Testis (tissue), 3 donors: ENCODE data around the gene LRRC1. TPM values are rescaled to one million over a fixed set of nuclear protein-coding genes. Genes with fewer than 3 reads are reported as not detected.

Experiments used
- DNase-seq: peaks from one replicate; pipeline ENCODE4 v3.0.0-alpha.2; 2019
- H3K27ac ChIP-seq, 2 donors: fragments of 200-600 bp; sonication (generic); one replicate each; pipeline ENCODE4 v1.5.1; 2019
- H3K27me3 ChIP-seq: fragments of 200-600 bp; sonication (generic); one replicate; pipeline ENCODE4 v1.5.1; 2019
- H3K36me3 ChIP-seq: fragments of 200-600 bp; sonication (generic); one replicate; pipeline ENCODE4 v1.5.1; 2017; ENCODE audit warnings: low read depth; ENCODE audit errors: missing control alignments
- H3K4me1 ChIP-seq: fragments of 200-600 bp; sonication (generic); one replicate; pipeline ENCODE4 v1.5.1; 2019
- H3K4me3 ChIP-seq, 2 donors: fragments of 200-600 bp; sonication (generic); one replicate each; pipeline ENCODE4 v1.5.1; 2017 to 2019
- H3K9me3 ChIP-seq: fragments of 200-600 bp; sonication (generic); one replicate; pipeline ENCODE4 v1.5.1; 2017
- POLR2A ChIP-seq: fragments of 450-650 bp; IDR thresholded peaks from one replicate; pipeline ENCODE4 v1.6.1; 2017; ENCODE audit warnings: antibody characterized with exemption, mild to moderate bottlenecking, moderate library complexity
- WGBS, 2 donors: methylation state at CpG; one replicate each; pipeline ENCODE4 v1.1.5; 2018; 5-methylcytosine and 5-hydroxymethylcytosine counted together
- intact Hi-C: fragments of 100-400 bp; cut with DNase I; formaldehyde crosslinking; loops from one replicate; pipeline ENCODE4 v1.15.1; 2023; ENCODE audit warnings: low total_unique reads
- polyA plus RNA-seq: library from polyadenylated mRNA; stranded (reverse); fragments of 350-450 nt; fragmentation: Illumina TruSeq; extraction: RNeasy Lipid Tissue Mini Kit (QIAGEN cat#74804); gene quantifications from one replicate; pipeline ENCODE4 v1.2.3, GENCODE V29; 2014; ENCODE audit warnings: low read depth, low replicate concordance; ENCODE audit not compliant: insufficient read depth
- total RNA-seq, 2 donors: library from RNA; depleted of rRNA; stranded (reverse); fragments of >200 nt; gene quantifications; one replicate each; pipeline ENCODE4 v1.2.3, GENCODE V29; 2016
- TF ChIP-seq, protein P1 (sequence below), 3 experiments: fragments of 450-650 bp in 2 of 3; fragments of 200-600 bp in 1 of 3; sonication (generic) in 1 of 3; IDR thresholded peaks; one replicate each; pipeline ENCODE4 v1.5.1; 2016 to 2019; ENCODE audit warnings: antibody characterized with exemption in 3 of 3, mild to moderate bottlenecking in 2 of 3, moderate library complexity in 1 of 3

Gene LRRC1
- total and polyA plus RNA-seq, 3 donors from 2014 or later: 29.5 to 36.5 (median 34.1) TPM

DNA sequence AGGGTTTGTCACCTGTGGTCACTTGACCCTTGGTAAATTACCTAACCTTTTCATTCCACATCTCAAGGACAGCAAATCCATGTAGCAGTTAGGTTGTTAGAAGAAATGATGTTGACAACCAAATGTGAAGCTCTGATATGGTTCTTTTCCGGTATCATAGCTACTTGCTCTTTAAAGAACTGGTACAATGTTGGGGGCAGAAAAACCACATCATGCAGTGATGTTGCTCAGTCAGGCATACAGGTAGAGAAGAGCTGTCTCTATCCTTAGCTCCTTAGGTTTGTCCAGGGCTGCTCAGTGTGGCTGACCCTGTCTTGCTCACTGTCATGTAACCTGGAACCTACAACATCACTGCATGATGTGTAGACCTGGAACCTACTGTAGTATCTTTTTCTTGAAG lies 135.5 kb downstream of the LRRC1 start:
- Histone ChIP-seq H3K9me3 (no peaks in the 10 kb centered on the region), H3K27me3 (no peaks in the 10 kb centered on the region), H3K27ac (no peak overlapping the region), H3K4me1 (no peaks in the 10 kb centered on the region), H3K36me3 (no peaks in the 10 kb centered on the region), H3K4me3 (no peak overlapping the region)
- intact Hi-C loops: no loop called here
- 62 to 93% methylated on average over 1 of the region's 1 CpG for WGBS, 2 donors
- DNase-seq: no peak
- no peak for TF ChIP-seq POLR2A
- TF ChIP-seq, protein P1, sequence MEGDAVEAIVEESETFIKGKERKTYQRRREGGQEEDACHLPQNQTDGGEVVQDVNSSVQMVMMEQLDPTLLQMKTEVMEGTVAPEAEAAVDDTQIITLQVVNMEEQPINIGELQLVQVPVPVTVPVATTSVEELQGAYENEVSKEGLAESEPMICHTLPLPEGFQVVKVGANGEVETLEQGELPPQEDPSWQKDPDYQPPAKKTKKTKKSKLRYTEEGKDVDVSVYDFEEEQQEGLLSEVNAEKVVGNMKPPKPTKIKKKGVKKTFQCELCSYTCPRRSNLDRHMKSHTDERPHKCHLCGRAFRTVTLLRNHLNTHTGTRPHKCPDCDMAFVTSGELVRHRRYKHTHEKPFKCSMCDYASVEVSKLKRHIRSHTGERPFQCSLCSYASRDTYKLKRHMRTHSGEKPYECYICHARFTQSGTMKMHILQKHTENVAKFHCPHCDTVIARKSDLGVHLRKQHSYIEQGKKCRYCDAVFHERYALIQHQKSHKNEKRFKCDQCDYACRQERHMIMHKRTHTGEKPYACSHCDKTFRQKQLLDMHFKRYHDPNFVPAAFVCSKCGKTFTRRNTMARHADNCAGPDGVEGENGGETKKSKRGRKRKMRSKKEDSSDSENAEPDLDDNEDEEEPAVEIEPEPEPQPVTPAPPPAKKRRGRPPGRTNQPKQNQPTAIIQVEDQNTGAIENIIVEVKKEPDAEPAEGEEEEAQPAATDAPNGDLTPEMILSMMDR (IDR thresholded peaks at IDR 0.05): no peak

- H3K27ac ChIP-seq: no peak overlapping the region
These were observed 136.3 kb downstream of the LRRC1 start for GRCh38 chr6:53931086-53931485.

GRCh38 chr6:53932516-53932915 lies 137.7 kb downstream of the LRRC1 start:
- Histone ChIP-seq H3K27ac (no peak overlapping the region), H3K36me3 (no peaks in the 10 kb centered on the region), H3K4me3 (no peak overlapping the region), H3K27me3 (no peaks in the 10 kb centered on the region), H3K4me1 (no peaks in the 10 kb centered on the region), H3K9me3 (no peaks in the 10 kb centered on the region)
- TF ChIP-seq, protein P1 (IDR thresholded peaks at IDR 0.05): no peak
- WGBS, 2 donors: 69 to 91% methylated on average over 2 of the region's 2 CpGs
- no peak for DNase-seq
- intact Hi-C loops: no loop called here

More at GRCh38 chr6:53931086-53931485, 136.3 kb downstream of the LRRC1 start:
- no peak for DNase-seq
- Histone ChIP-seq H3K4me1 (no peaks in the 10 kb centered on the region), H3K9me3 (no peaks in the 10 kb centered on the region), H3K27me3 (no peaks in the 10 kb centered on the region), H3K4me3 (no peak overlapping the region), H3K36me3 (no peaks in the 10 kb centered on the region)
- intact Hi-C loops: no loop called here
- TF ChIP-seq, protein P1 (IDR thresholded peaks at IDR 0.05): no peak
- TF ChIP-seq POLR2A: no peak
- WGBS, 2 donors: 87 to 93% methylated on average over 3 of the region's 3 CpGs

DNA sequence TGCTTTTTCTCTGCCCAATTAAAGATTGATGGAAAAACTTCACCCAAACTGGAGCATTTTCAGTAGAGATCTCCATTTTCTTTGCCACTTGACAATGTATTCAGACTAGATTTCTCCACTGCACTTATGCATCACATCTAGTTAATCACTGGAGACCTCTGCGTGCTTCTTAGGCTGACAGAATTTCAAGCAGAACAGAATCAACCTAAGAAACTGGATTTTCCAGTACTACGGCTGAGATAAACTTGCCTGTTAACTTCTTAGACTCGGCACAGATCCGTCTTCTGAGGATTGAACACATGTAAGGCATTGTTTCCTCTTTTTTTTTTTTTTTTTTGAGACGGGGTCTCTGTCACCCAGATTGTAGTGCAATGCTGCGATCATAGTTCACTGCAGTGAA lies 139.2 kb downstream of the LRRC1 start:
- TF ChIP-seq, protein P1 (IDR thresholded peaks at IDR 0.05): no peak
- TF ChIP-seq POLR2A: no peak
- Histone ChIP-seq H3K27ac (no peak overlapping the region), H3K27me3 (no peaks in the 10 kb centered on the region), H3K4me1 (no peaks in the 10 kb centered on the region), H3K9me3 (no peaks in the 10 kb centered on the region), H3K36me3 (no peaks in the 10 kb centered on the region), H3K4me3 (no peak overlapping the region)
- DNase-seq: no peak
- intact Hi-C loops: no loop called here
- 91 to 95% methylated on average over 6 of the region's 6 CpGs for WGBS, 2 donors

- 54 to 61% methylated on average over 4 of the region's 4 CpGs for WGBS, 2 donors
- Histone ChIP-seq H3K4me1 (no peaks in the 10 kb centered on the region), H3K27me3 (no peaks in the 10 kb centered on the region), H3K4me3 (no peak overlapping the region), H3K36me3 (no peaks in the 10 kb centered on the region), H3K27ac (no peak overlapping the region), H3K9me3 (no peaks in the 10 kb centered on the region)
- intact Hi-C loops: no loop called here
- TF ChIP-seq POLR2A: no peak
- TF ChIP-seq, protein P1 (IDR thresholded peaks at IDR 0.05): no peak
- no peak for DNase-seq
These were observed 142.7 kb downstream of the LRRC1 start for GRCh38 chr6:53937461-53937860.
